CD14-positive monocyte (primary cell): ENCODE measurements around the gene RNU1-1. TPM values are rescaled to one million over a fixed set of nuclear protein-coding genes. Genes with fewer than 3 reads are reported as not detected.
A peak's percentile ranks its signal among the peaks of the same experiment; 100 is the strongest.
"Not testable (repeated sequence)": the region's sequence is repeated elsewhere in the genome, so short reads cannot be mapped to it uniquely, and the experiment has no call there.

Experiments used
- DNase-seq, 3 donors: peaks; one replicate each; pipeline ENCODE4 v3.0.0-alpha.2; 2011 to 2022
- H2AFZ ChIP-seq: 2 replicates; pipeline ENCODE4 v1.6.0; 2012; ENCODE audit warnings: mild to moderate bottlenecking, low read depth, low read length, inconsistent platforms; ENCODE audit not compliant: insufficient read depth, poor library complexity, severe bottlenecking
- H3K27ac ChIP-seq, 2 donors: 1 replicate in 1 of 2; 2 replicates in 1 of 2; pipeline ENCODE4 v1.5.1; 2012 to 2013; ENCODE audit warnings: low read length in 2 of 2, control low read depth in 1 of 2, inconsistent platforms in 1 of 2, low read depth in 1 of 2, mild to moderate bottlenecking in 1 of 2
- H3K27me3 ChIP-seq, 2 donors: one replicate each; pipeline versions ENCODE4 v1.6.0 to v1.6.1; 2011 to 2013; ENCODE audit warnings: low read length in 2 of 2; ENCODE audit not compliant: control insufficient read depth in 2 of 2, insufficient read depth in 2 of 2
- H3K36me3 ChIP-seq, 2 donors: replicated peaks in 1 of 2; 1 replicate in 1 of 2; 2 replicates in 1 of 2; pipeline versions ENCODE4 v1.5.1 to v1.6.1; 2012 to 2013; ENCODE audit warnings: low read length in 2 of 2, control low read depth in 1 of 2, inconsistent platforms in 1 of 2, mild to moderate bottlenecking in 1 of 2; ENCODE audit not compliant: insufficient read depth in 2 of 2, control insufficient read depth in 1 of 2
- H3K4me1 ChIP-seq, 2 donors: 1 replicate in 1 of 2; 2 replicates in 1 of 2; pipeline versions ENCODE4 v1.5.1 to v1.6.1; 2012 to 2013; ENCODE audit warnings: low read length in 2 of 2, control low read depth in 1 of 2, inconsistent platforms in 1 of 2, mild to moderate bottlenecking in 1 of 2, moderate library complexity in 1 of 2; ENCODE audit not compliant: insufficient read depth in 2 of 2, control insufficient read depth in 1 of 2
- H3K4me2 ChIP-seq: replicated peaks from 2 replicates; pipeline ENCODE3; 2012; ENCODE audit warnings: low read length, moderate library complexity, mild to moderate bottlenecking; ENCODE audit not compliant: poor library complexity, severe bottlenecking; ENCODE audit errors: extremely low read depth
- H3K4me3 ChIP-seq, 3 experiments: fragments of 200-600 bp in 1 of 3; sonication (generic) in 1 of 3; replicated peaks in 1 of 3; 1 replicate in 2 of 3; 2 replicates in 1 of 3; pipeline ENCODE4 v1.5.1; 2011 to 2013; ENCODE audit warnings: low read length in 3 of 3, mild to moderate bottlenecking in 3 of 3, control low read depth in 2 of 3, low read depth in 2 of 3, inconsistent platforms in 1 of 3, moderate library complexity in 1 of 3
- H3K79me2 ChIP-seq: 2 replicates; pipeline ENCODE4 v1.6.0; 2012; ENCODE audit warnings: mild to moderate bottlenecking, control low read depth, inconsistent platforms, low read length, moderate library complexity; ENCODE audit not compliant: insufficient read depth
- H3K9ac ChIP-seq: 2 replicates; pipeline ENCODE4 v1.6.0; 2017; ENCODE audit warnings: low read length, mild to moderate bottlenecking; ENCODE audit not compliant: insufficient read depth, poor library complexity, severe bottlenecking
- H3K9me3 ChIP-seq, 2 donors: replicated peaks in 1 of 2; 1 replicate in 1 of 2; 2 replicates in 1 of 2; pipeline versions ENCODE4 v1.5.1 to v1.6.1; 2012 to 2013; ENCODE audit warnings: low read length in 2 of 2, control low read depth in 1 of 2; ENCODE audit not compliant: control insufficient read depth in 1 of 2, insufficient read depth in 1 of 2
- H4K20me1 ChIP-seq: 2 replicates; pipeline ENCODE4 v1.6.0; 2012; ENCODE audit warnings: mild to moderate bottlenecking, low read length, control low read depth, moderate library complexity; ENCODE audit not compliant: insufficient read depth
- H3K27ac Mint-ChIP-seq, 7 donors: one replicate each; pipeline ENCODE4 v1.8.0; 2020; ENCODE audit warnings: mild to moderate bottlenecking in 7 of 7, mixed read lengths in 7 of 7, moderate library complexity in 6 of 7, inconsistent platforms in 2 of 7
- H3K27me3 Mint-ChIP-seq, 3 donors: one replicate each; pipeline ENCODE4 v1.8.0; 2021 to 2022; ENCODE audit warnings: low read depth in 3 of 3, mild to moderate bottlenecking in 3 of 3, mixed read lengths in 3 of 3, moderate library complexity in 3 of 3, inconsistent platforms in 1 of 3
- H3K36me3 Mint-ChIP-seq, 2 donors: one replicate each; pipeline ENCODE4 v1.8.0; 2020; ENCODE audit warnings: mixed read lengths in 2 of 2, inconsistent platforms in 1 of 2, mild to moderate bottlenecking in 1 of 2
- H3K4me1 Mint-ChIP-seq: one replicate; pipeline ENCODE4 v1.8.0; 2020; ENCODE audit warnings: mild to moderate bottlenecking, mixed read lengths
- H3K4me3 Mint-ChIP-seq, 2 donors: one replicate each; pipeline ENCODE4 v1.8.0; 2020; ENCODE audit warnings: mild to moderate bottlenecking in 2 of 2, mixed read lengths in 2 of 2, moderate library complexity in 1 of 2
- H3K9me3 Mint-ChIP-seq, 7 donors: one replicate each; pipeline ENCODE4 v1.8.0; 2020 to 2022; ENCODE audit warnings: mixed read lengths in 7 of 7, mild to moderate bottlenecking in 6 of 7, moderate library complexity in 6 of 7, inconsistent platforms in 2 of 7
- WGBS: methylation state at CpG from one replicate; pipeline ENCODE4 v1.1.5; 2013; ENCODE audit warnings: missing lambda C conversion rate; ENCODE audit not compliant: insufficient coverage; 5-methylcytosine and 5-hydroxymethylcytosine counted together
- intact Hi-C, 2 donors: fragments of 100-400 bp; cut with micrococcal nuclease; formaldehyde crosslinking; loops; one replicate each; pipeline versions ENCODE4 v1.15.0 to v1.15.1; 2023
- polyA plus RNA-seq, 3 donors: library from polyadenylated mRNA; depleted of rRNA in 1 of 3; unstranded in 2 of 3; stranded (reverse) in 1 of 3; fragments of 300-500 nt in 2 of 3; fragments of >200 nt in 1 of 3; fragmentation: Illumina TruSeq in 2 of 3; gene quantifications; 1 replicate in 2 of 3; 2 replicates in 1 of 3; pipeline ENCODE4 v1.2.3, GENCODE V29; 2012 to 2021
- TF ChIP-seq, protein P1 (sequence below): fragments of 200-600 bp; IDR thresholded peaks from one replicate; pipeline ENCODE4 v1.8.0; 2022; ENCODE audit warnings: antibody characterized with exemption, mild to moderate bottlenecking

RNU1-1 gene
- polyA plus RNA-seq, 3 donors: not detected

DNA sequence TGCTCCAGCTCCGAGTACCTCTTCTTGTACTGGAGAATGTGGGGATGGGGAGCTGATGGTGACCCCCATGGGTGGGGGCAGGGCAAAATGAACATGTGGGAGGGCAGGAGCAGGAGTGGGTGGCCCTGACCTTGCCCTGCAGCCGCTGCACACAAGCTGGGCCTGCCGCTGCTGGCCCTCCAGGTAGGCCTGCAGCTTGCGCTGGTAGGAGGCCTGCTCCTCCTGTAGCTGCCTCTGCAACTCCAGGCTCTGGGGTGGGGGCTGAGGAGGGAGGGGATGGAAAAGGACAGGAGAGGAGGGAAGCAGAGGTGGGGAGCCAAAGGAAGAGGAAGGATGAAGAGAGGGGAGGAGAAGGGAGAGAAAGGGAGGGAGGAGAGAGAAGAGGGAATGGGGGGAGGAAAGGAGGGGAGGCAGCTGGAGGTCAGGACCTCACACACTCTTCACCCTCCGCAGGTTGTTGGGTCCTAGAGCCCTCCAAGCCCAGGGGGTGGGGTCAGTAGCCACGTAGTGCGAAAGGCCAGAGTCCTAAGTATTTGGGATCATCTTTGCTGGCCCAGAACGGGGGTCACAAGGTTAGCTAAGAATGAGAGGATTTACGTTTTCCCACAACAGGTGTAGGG, 22.9 kb downstream of the RNU1-1 start:
- TF ChIP-seq, protein P1, sequence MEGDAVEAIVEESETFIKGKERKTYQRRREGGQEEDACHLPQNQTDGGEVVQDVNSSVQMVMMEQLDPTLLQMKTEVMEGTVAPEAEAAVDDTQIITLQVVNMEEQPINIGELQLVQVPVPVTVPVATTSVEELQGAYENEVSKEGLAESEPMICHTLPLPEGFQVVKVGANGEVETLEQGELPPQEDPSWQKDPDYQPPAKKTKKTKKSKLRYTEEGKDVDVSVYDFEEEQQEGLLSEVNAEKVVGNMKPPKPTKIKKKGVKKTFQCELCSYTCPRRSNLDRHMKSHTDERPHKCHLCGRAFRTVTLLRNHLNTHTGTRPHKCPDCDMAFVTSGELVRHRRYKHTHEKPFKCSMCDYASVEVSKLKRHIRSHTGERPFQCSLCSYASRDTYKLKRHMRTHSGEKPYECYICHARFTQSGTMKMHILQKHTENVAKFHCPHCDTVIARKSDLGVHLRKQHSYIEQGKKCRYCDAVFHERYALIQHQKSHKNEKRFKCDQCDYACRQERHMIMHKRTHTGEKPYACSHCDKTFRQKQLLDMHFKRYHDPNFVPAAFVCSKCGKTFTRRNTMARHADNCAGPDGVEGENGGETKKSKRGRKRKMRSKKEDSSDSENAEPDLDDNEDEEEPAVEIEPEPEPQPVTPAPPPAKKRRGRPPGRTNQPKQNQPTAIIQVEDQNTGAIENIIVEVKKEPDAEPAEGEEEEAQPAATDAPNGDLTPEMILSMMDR: no peak
- H3K4me1 ChIP-seq: no peaks in the 10 kb centered on the region
- no peak overlapping the region for H3K4me3 Mint-ChIP-seq
- peaks cover 10 to 11% of the 10 kb centered on the region in 2 donors for H3K36me3 Mint-ChIP-seq
- no peak overlapping the region for H3K27ac ChIP-seq
- H3K9ac ChIP-seq: no peak overlapping the region
- no peak overlapping the region for H3K4me2 ChIP-seq
- peak overlapping the region in 1 of 7 donors; percentile 53 for H3K27ac Mint-ChIP-seq
- no peak overlapping the region for H3K4me3 ChIP-seq
- peaks cover 0 to 2% (median 0%) of the 10 kb centered on the region in 7 donors for H3K9me3 Mint-ChIP-seq
- 95% methylated on average over 6 of the region's 9 CpGs for WGBS
- H3K9me3 ChIP-seq: no peaks in the 10 kb centered on the region
- H3K36me3 ChIP-seq: peaks cover 0 to 3% of the 10 kb centered on the region in 2 donors
- no peak for DNase-seq
- H3K27me3 Mint-ChIP-seq: peaks cover 0 to 1% (median 0%) of the 10 kb centered on the region in 3 donors
- H4K20me1 ChIP-seq: peaks cover 3% of the 10 kb centered on the region
- H3K79me2 ChIP-seq: no peaks in the 10 kb centered on the region
- H3K27me3 ChIP-seq: no peaks in the 10 kb centered on the region
- no peak overlapping the region for H2AFZ ChIP-seq
- intact Hi-C loops: no loop called here
- no peaks in the 10 kb centered on the region for H3K4me1 Mint-ChIP-seq

DNA sequence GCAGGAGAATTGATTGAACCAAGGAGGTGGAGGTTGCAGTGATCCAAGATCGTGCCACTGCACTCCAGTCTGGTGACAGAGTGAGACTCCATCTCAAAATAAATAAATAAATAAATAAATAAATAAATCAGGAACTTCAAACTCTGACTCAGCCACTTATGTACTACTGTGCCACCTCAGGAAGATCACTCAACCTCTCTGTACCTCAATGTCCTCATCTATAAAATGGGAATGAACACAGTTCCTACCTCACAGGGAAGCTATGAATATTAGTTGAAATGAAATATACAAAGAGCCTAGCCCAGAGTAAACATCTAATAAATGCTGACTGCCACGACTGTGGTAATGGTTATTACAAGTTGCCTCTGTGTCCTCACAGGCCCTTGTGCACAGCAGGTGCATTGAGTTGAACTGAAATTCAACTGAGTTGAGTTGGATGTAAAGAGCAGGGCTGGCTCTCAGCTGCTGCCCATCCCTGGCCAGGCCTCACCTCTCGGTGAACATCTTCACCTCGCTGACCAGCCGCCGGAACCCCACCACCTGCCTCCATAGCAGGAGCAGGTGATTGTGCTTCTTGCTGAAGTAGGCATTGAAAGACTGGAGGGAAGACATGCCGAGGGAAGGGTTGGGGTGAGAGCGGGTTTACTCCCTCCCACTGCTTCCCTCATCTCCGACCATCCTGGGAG, 24.7 kb downstream of the RNU1-1 start:
- H3K27me3 Mint-ChIP-seq, DNase-seq, H3K9me3 Mint-ChIP-seq, H3K4me3 ChIP-seq, H3K79me2 ChIP-seq, H3K4me1 ChIP-seq, H3K27me3 ChIP-seq, H2AFZ ChIP-seq, intact Hi-C loops, H3K27ac ChIP-seq, H3K27ac Mint-ChIP-seq, H3K9ac ChIP-seq, H3K9me3 ChIP-seq, H3K4me2 ChIP-seq, H4K20me1 ChIP-seq, H3K4me3 Mint-ChIP-seq, H3K4me1 Mint-ChIP-seq: not testable (repeated sequence)
- 100% methylated on average over 3 of the region's 9 CpGs for WGBS
- H3K36me3 Mint-ChIP-seq: peaks cover 15 to 24% of the 10 kb centered on the region in 2 donors
- H3K36me3 ChIP-seq: peaks cover 9 to 12% of the 10 kb centered on the region in 2 donors

DNA sequence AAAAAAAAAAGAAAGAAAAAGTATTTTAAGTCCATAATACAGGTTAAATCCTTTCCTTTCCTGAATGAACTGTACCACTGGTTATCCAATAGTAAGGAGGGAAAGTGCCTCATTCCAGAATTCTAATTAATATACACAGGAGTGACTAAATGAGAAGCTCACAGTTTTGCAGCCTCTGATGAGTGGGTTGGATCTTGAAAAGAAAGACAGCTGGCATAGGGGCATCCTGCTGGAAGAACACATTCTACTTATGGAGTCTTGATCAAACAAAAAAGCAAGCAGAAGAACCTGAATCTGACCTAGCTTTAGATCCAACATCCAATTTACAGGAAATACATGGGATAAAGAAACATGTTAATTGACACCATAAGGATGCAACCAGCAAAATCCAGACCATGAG, 27.1 kb downstream of the RNU1-1 start:
- H3K4me1 ChIP-seq, H3K9ac ChIP-seq, DNase-seq, H3K4me1 Mint-ChIP-seq, H3K4me2 ChIP-seq, H3K4me3 Mint-ChIP-seq, H3K27me3 ChIP-seq, H4K20me1 ChIP-seq, H3K27ac Mint-ChIP-seq, H2AFZ ChIP-seq, H3K27me3 Mint-ChIP-seq, H3K4me3 ChIP-seq, H3K9me3 Mint-ChIP-seq, H3K9me3 ChIP-seq, H3K79me2 ChIP-seq, H3K27ac ChIP-seq, intact Hi-C loops: not testable (repeated sequence)
- H3K36me3 ChIP-seq: peaks cover 9 to 12% of the 10 kb centered on the region in 2 donors
- H3K36me3 Mint-ChIP-seq: peaks cover 20 to 31% of the 10 kb centered on the region in 2 donors

DNA sequence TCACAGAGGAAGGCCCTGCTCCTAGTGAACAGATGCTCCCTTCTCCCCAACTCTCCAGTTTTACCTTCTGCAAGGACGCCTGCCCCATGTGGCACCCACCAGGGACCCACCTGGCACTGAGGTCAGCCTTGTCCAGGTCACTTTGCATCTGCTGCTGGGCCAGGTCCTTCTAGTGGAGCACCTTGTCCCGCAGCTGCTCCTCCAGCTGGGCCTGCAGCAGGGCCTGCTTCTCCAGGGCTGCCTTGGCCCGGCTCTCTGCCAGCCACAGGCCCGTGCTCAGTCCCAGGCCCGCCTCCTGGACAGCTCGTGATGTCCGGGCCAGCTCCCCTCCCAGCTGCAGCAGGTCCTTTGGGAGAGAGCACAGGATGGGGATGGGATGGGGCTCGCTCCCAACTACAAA, 27.8 kb downstream of the RNU1-1 start:
- intact Hi-C loops, H3K9ac ChIP-seq, H3K4me3 Mint-ChIP-seq, H3K27ac ChIP-seq, H3K9me3 Mint-ChIP-seq, H2AFZ ChIP-seq, H3K79me2 ChIP-seq, H3K27ac Mint-ChIP-seq, H3K27me3 ChIP-seq, H3K4me1 Mint-ChIP-seq, H3K4me2 ChIP-seq, H3K4me1 ChIP-seq, H3K9me3 ChIP-seq, H3K27me3 Mint-ChIP-seq, DNase-seq, H4K20me1 ChIP-seq, H3K4me3 ChIP-seq: not testable (repeated sequence)
- H3K36me3 ChIP-seq: peaks cover 9 to 12% of the 10 kb centered on the region in 2 donors
- WGBS: 100% methylated on average over 3 of the region's 8 CpGs
- H3K36me3 Mint-ChIP-seq: peaks cover 20 to 35% of the 10 kb centered on the region in 2 donors
